HepG2 (cell line): ENCODE data around the gene ARID3C. TPM values are rescaled to one million over a fixed set of nuclear protein-coding genes. Genes with fewer than 3 reads are reported as not detected.

Source experiments
- HNF4G ChIP-seq, 2 experiments: sonication (generic) in 1 of 2; formaldehyde crosslinking in 1 of 2; IDR thresholded peaks; 2 replicates each; pipeline versions ENCODE4 v1.4.0 to v1.6.1; 2011 to 2020; ENCODE audit warnings: borderline replicate concordance in 2 of 2, low read depth in 2 of 2, mild to moderate bottlenecking in 2 of 2, low read length in 1 of 2, missing genetic modification reagents in 1 of 2, moderate library complexity in 1 of 2
- HNRNPLL ChIP-seq: fragments of 200-400 bp; formaldehyde crosslinking; IDR thresholded peaks from 2 replicates; pipeline ENCODE4 v1.6.1; 2017; ENCODE audit warnings: mild to moderate bottlenecking, low read depth, low read length; ENCODE audit not compliant: poor library complexity, severe bottlenecking
- MXI1 ChIP-seq: IDR thresholded peaks from 3 replicates; pipeline ENCODE4 v1.6.1; 2012; ENCODE audit warnings: low read depth, low read length, inconsistent platforms, borderline replicate concordance
- NFE2L1 ChIP-seq: sonication (generic); formaldehyde crosslinking; IDR thresholded peaks from 2 replicates; pipeline ENCODE4 v1.4.0; 2020; ENCODE audit warnings: missing genetic modification reagents, mild to moderate bottlenecking, borderline replicate concordance
- NFRKB ChIP-seq: fragments of 450-650 bp; IDR thresholded peaks from 2 replicates; pipeline ENCODE4 v1.6.1; 2017
- SALL1 ChIP-seq: sonication (generic); formaldehyde crosslinking; IDR thresholded peaks from 2 replicates; pipeline ENCODE4 v1.8.0; 2022; ENCODE audit warnings: mild to moderate bottlenecking, missing genetic modification reagents
- SMAD9 ChIP-seq: sonication (generic); formaldehyde crosslinking; IDR thresholded peaks from 2 replicates; pipeline ENCODE4 v1.5.1; 2020; ENCODE audit warnings: mild to moderate bottlenecking, missing genetic modification reagents
- TBX2 ChIP-seq: sonication (generic); formaldehyde crosslinking; IDR thresholded peaks from 2 replicates; pipeline ENCODE4 v1.5.0; 2020; ENCODE audit warnings: missing genetic modification reagents, mild to moderate bottlenecking, borderline replicate concordance
- ZFX ChIP-seq: sonication (generic); formaldehyde crosslinking; IDR thresholded peaks from 2 replicates; pipeline ENCODE4 v1.4.0; 2020; ENCODE audit warnings: mild to moderate bottlenecking, low read depth, missing genetic modification reagents, moderate library complexity
- ZNF263 ChIP-seq: sonication (generic); formaldehyde crosslinking; IDR thresholded peaks from 2 replicates; pipeline ENCODE4 v1.4.0; 2020; ENCODE audit warnings: missing genetic modification reagents
- ZNF468 ChIP-seq: sonication (generic); formaldehyde crosslinking; IDR thresholded peaks from 2 replicates; pipeline ENCODE4 v1.8.0; 2022; ENCODE audit warnings: mild to moderate bottlenecking, moderate library complexity, missing genetic modification reagents
- ZNF687 ChIP-seq: sonication (generic); formaldehyde crosslinking; IDR thresholded peaks from 2 replicates; pipeline ENCODE4 v1.5.1; 2020; ENCODE audit warnings: mild to moderate bottlenecking, missing genetic modification reagents, moderate library complexity
- ZNF766 ChIP-seq: sonication (generic); formaldehyde crosslinking; IDR thresholded peaks from 2 replicates; pipeline ENCODE4 v1.5.0; 2020; ENCODE audit warnings: missing genetic modification reagents, borderline replicate concordance
- ZNF777 ChIP-seq: sonication (generic); formaldehyde crosslinking; IDR thresholded peaks from 2 replicates; pipeline ENCODE4 v1.4.0; 2020; ENCODE audit warnings: missing genetic modification reagents
- ZSCAN31 ChIP-seq: sonication (generic); formaldehyde crosslinking; IDR thresholded peaks from 2 replicates; pipeline ENCODE4 v1.5.0; 2020; ENCODE audit warnings: low read depth, mild to moderate bottlenecking, missing genetic modification reagents
- polyA plus RNA-seq, 8 experiments: library from polyadenylated mRNA; depleted of rRNA in 3 of 8; stranded (reverse) in 7 of 8; unstranded in 1 of 8; fragments of >200 nt; fragmentation: Illumina TruSeq in 4 of 8; extraction: Trizol in 4 of 8; gene quantifications; 2 replicates each; pipeline versions ENCODE4 v1.2.1 to v1.2.3, GENCODE V29; 2011 to 2016; ENCODE audit warnings: low read depth in 4 of 8, missing spikeins in 1 of 8, mixed read lengths in 1 of 8; ENCODE audit not compliant: insufficient read depth in 1 of 8
- total RNA-seq, 5 experiments: library from RNA; depleted of rRNA; stranded (reverse); fragments of >200 nt; fragmentation: Illumina TruSeq; extraction: Trizol; gene quantifications; 2 replicates each; pipeline ENCODE4 v1.2.3, GENCODE V29; 2016; ENCODE audit warnings: low read depth in 1 of 5

Gene ARID3C
- total and polyA plus RNA-seq, 2 of the 13 experiments (the other 11 are each of a cell fraction or from before 2014, with no cell fraction given): not detected

GRCh38 chr9:34628656-34629490 lies at the start of gene ARID3C (continued):
- TF ChIP-seq TBX2 (CRISPR knock-in tag): 0 out of 2 replicates have a peak, but pooled peaks have one; percentile 15
- 0 out of 2 replicates have a peak, but pooled peaks have one; percentile 32 for TF ChIP-seq ZNF777 (CRISPR knock-in tag)
- TF ChIP-seq SMAD9: no peak
- peak; percentile 26; the same call in 1 of the 2 replicates for TF ChIP-seq ZFX (CRISPR knock-in tag)
- peak; percentile 56 for TF ChIP-seq ZNF687
- TF ChIP-seq ZNF766 (CRISPR knock-in tag): no peak
- TF ChIP-seq SALL1 (CRISPR knock-in tag): 0 out of 2 replicates have a peak, but pooled peaks have one; percentile 23
- TF ChIP-seq HNF4G (IDR thresholded peaks at IDR 0.05; ENCODE audit: borderline replicate concordance, low read depth, low read length): no peak
- TF ChIP-seq HNF4G (CRISPR knock-in tag; IDR thresholded peaks at IDR 0.05; ENCODE audit: borderline replicate concordance, low read depth): 0 out of 2 replicates have a peak, but pooled peaks have one; percentile 18
- TF ChIP-seq HNRNPLL: peak; percentile 99
- TF ChIP-seq ZNF468 (CRISPR knock-in tag): 0 out of 2 replicates have a peak, but pooled peaks have one; percentile 35
- peak; percentile 58; the same call in 1 of the 2 replicates for TF ChIP-seq ZSCAN31
- no peak for TF ChIP-seq MXI1
- no peak for TF ChIP-seq NFRKB
- peak; percentile 58; the same call in 1 of the 2 replicates for TF ChIP-seq NFE2L1 (CRISPR knock-in tag)
- TF ChIP-seq ZNF263: 0 out of 2 replicates have a peak, but pooled peaks have one; percentile 19
